GM19452 (cell line): ENCODE measurements around the gene UBE2Q1.
A peak's percentile ranks its signal among the peaks of the same experiment; 100 is the strongest.

Experiments
- ATAC-seq: cut with Tn5 transposase; IDR thresholded peaks from one replicate; pipeline ENCODE4 v1.9.1; 2021; ENCODE audit not compliant: unreplicated experiment

The UBE2Q1 gene

GRCh38 chr1:154557939-154558719 is at the start of gene UBE2Q1:
UBE2Q1 (minus strand) TSS chr1:154558662; CDS start chr1:154558553, 109 bp downstream.
- peak; percentile 29 for ATAC-seq

- peak; percentile 64 for ATAC-seq
Measured at GRCh38 chr1:154607609-154608396, 49.3 kb upstream of the UBE2Q1 start, which contains the start of gene ADAR. ADAR (minus strand) TSS chr1:154608186; CDS start chr1:154608006, 180 bp downstream.

GRCh38 chr1:154607106-154607608 is 48.7 kb upstream of the UBE2Q1 start:
- no peak for ATAC-seq

- ATAC-seq: no peak
Measured at GRCh38 chr1:154605534-154605933, 47.1 kb upstream of the UBE2Q1 start.

GRCh38 chr1:154603317-154603716 is 44.9 kb upstream of the UBE2Q1 start:
- no peak for ATAC-seq

- no peak for ATAC-seq
Measured at GRCh38 chr1:154599658-154600057, 41.2 kb upstream of the UBE2Q1 start.

- no peak for ATAC-seq
Measured at GRCh38 chr1:154598871-154599635, 40.6 kb upstream of the UBE2Q1 start.

GRCh38 chr1:154595621-154596020 is 37.2 kb upstream of the UBE2Q1 start:
- no peak for ATAC-seq

GRCh38 chr1:154594811-154595210 is 36.3 kb upstream of the UBE2Q1 start:
- ATAC-seq: no peak

- ATAC-seq: no peak
Measured at GRCh38 chr1:154593390-154593789, 34.9 kb upstream of the UBE2Q1 start.

GRCh38 chr1:154591206-154591605 is 32.7 kb upstream of the UBE2Q1 start:
- ATAC-seq: no peak

- ATAC-seq: no peak
Measured at GRCh38 chr1:154590756-154591155, 32.3 kb upstream of the UBE2Q1 start.

GRCh38 chr1:154589780-154590179 is 31.3 kb upstream of the UBE2Q1 start:
- ATAC-seq: no peak

GRCh38 chr1:154586641-154587040 is 28.2 kb upstream of the UBE2Q1 start:
- ATAC-seq: no peak

GRCh38 chr1:154586231-154586630 is 27.8 kb upstream of the UBE2Q1 start:
- no peak for ATAC-seq

- no peak for ATAC-seq
Measured at GRCh38 chr1:154584267-154584994, 26.0 kb upstream of the UBE2Q1 start.

GRCh38 chr1:154583773-154584172 is 25.3 kb upstream of the UBE2Q1 start:
- ATAC-seq: no peak

- no peak for ATAC-seq
Measured at GRCh38 chr1:154582885-154583284, 24.4 kb upstream of the UBE2Q1 start.

- no peak for ATAC-seq
Measured at GRCh38 chr1:154581766-154582165, 23.3 kb upstream of the UBE2Q1 start.

GRCh38 chr1:154579374-154579773 is 20.9 kb upstream of the UBE2Q1 start:
- ATAC-seq: no peak

- no peak for ATAC-seq
Measured at GRCh38 chr1:154578058-154578418, 19.6 kb upstream of the UBE2Q1 start.
